Activated CD8-positive, alpha-beta memory T cell treated with anti-CD3 and anti-CD28 coated beads for 24 hours (primary cell): ENCODE measurements around the gene PROX1.

Source experiments
- DNase-seq: peaks from one replicate; pipeline ENCODE4 v3.0.0-alpha.2; 2020

The PROX1 gene

DNA sequence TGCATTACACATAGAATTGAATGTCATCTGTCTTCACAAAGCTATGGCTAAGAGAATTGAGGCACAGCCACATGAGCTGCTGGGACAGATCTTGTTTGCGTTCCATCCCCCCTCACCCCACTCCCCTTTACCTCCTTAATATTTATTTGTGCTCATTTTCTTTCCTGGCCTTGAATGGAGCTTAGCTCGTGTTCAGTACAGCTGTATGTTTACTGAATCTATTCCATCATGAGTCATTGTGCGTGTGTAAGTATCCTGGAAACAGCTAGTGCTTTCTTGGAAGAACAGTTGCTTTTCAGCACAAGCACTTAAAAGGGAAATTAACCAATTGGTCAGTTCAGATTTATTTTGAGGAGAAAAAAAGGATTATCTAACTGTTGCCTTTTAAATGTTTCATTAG is 14.7 kb downstream of the PROX1 start:
- no peak for DNase-seq

DNA sequence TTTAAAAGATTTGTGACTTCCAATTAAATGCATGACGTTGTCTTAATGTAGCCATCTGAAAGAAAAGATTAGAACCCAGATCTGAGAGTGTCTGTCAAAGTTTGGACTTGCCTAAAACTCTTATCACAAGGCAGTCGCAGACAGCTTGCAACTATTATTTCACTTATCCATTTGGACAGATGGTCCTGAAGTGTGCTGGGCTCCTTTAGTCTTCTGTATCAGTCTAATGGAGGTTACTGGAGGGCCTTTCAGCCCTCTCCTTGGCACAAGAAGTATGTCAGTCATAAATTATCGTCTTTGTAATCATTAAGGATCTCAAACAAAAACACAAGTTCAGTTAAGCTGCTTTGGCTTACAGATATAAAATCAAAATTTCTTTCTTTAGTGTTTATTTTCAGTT is 15.5 kb downstream of the PROX1 start:
- DNase-seq: no peak

DNA sequence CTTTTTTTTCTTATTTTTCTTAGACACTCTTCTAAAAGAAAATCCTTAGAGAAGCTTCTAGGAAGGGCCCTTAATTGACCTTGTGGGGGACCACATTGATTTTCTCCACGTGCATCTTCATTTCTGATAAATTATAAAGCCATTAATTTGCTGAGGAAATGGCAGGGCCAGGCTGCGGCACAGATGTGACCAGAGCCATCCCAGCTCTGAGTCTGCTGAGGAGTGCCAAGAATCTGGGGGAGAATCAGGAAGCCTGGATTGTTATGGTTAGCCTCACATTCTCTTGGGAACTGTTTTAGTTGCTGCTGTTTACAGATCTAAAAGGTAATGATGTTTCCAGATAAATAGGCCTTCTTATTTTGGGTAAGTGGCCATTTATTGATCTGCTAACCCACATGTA is 16.2 kb downstream of the PROX1 start:
- no peak for DNase-seq

DNA sequence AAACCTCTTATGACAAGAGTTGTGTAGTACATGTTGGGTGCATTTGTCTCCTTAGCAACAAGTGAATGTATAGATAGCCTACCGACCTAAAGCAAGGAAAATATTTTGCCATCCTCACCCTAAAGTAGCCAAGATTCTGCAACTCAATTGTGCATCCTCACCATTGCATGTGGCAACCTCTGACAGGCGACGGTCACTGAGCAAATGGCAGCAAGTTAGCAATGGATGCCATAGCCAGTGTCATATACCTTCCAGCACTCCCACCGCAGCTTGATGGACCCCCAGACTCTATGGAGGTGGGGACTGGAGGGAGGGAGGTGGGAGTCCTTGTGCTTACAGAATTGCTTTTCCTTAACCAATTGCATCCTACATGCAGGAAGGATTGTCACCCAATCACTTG is 17.0 kb downstream of the PROX1 start:
- DNase-seq: no peak

DNA sequence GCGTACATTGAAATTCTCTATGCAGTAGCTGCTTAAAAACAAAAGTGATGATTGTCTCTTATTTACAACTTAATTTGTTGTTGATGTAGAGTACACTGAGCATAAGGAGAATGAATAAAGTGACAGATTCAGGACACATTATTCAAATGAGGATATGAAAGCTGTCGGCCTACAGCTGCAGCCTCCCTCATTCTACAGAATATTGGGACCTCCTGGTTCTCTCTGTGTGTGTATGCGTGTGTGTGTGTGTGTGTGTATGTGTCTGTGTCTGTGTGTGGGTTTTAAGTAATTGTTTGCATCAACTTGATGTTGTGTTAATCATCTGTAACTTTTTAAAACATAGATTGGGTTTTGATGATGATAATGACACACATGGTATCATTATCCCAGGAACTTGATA is 17.9 kb downstream of the PROX1 start:
- DNase-seq: no peak

DNA sequence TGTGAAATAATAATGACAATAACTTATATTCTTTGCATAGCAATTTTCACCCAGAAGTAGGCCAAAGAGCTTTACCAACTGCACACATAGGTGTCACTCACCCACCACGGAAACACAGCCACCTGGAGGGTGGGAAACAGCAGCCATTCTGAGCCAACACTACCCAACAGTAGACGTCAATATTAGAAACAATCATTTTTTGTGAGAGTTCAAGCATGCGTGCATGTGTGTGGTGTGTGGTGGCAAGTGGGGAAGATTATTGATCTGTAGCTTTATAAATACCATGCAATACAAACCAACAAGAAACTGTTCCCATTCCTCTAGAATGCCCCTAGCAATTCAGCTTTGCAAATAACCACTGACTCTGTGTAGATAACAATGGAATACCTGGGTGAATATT is 19.1 kb downstream of the PROX1 start:
- DNase-seq: no peak

DNA sequence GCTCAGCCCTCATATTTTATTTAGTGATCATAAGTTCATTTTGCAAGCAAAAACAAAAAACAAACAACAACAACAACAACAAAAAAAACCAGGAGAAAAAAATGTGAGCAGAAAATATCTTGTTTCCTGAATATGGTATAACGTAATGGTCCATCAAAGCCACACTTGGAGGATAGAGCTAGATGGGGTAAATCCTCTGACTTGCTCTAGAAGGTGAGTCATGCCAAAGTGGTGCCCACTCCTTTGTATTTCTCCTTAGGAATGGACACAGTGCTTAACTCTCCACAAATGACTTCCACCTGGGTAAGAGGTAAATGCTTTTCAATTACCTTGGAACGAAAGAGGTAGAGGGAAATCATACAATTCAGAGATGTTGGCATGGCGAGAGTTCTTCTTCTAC is 20.6 kb downstream of the PROX1 start:
- no peak for DNase-seq

DNA sequence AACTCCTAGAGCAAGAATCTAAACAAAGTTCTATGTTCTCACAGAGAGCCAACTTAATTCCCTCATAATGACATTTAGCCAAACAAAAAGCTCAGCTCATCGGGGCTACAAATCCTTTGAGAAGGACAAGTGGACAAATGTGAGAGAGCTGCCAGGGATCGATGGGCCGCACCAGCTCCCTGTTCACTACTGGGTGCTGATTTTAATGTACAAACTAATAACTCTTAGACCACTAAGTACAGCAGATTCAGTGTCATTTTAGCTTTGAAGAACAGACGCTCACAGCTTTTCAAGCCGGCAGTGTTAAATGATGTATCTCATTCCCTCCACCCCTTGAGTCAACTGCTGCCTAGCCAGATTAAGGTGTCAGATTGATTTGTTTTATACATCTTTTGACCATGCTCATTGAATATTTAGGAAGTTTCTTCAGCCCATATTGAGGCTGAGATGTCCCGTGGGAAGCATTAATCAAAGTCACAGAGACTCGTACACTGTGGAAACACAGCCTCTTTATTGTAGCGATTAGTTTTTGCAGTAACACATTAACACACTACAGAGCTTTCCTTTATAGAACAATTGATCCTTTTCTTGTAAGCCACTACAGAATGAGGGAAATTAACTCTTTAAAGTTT is 21.1 kb downstream of the PROX1 start:
- no peak for DNase-seq

DNA sequence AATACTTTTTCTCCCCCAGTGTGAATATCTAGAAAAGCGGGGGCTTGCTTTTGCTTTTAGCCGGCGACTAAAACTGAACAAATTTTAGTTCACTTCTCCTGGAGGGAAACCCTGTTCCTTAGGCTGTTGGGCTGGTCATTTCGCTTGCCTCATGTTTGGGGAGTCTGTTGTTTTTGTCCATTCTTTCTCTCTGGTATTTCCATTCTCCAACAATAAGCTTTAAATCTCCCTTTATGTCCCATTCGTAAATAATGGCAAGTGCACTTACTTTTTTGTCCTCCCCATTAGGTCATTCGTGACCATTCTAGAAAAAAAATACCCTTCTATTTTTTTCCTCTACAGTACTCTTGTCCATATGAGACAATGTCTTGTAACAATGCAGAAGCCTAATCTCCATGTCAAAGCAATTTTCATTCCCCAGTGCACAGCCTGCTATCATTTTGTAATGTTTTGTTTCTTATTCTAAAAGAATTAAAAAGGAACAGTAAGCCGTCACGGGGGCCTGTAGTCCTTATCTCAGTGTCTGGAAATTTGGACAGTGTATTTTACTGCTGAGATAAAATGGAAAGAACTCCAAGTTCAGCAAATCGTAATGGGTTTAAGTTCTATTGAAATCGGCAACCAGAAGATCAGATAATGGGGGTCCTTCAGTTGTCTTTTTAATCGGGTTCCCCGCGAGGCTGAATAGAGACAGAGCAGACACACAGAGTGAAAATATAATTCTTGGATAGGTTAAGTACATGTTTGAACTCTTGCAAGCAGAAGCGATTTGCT is 21.8 kb downstream of the PROX1 start:
- no peak for DNase-seq

DNA sequence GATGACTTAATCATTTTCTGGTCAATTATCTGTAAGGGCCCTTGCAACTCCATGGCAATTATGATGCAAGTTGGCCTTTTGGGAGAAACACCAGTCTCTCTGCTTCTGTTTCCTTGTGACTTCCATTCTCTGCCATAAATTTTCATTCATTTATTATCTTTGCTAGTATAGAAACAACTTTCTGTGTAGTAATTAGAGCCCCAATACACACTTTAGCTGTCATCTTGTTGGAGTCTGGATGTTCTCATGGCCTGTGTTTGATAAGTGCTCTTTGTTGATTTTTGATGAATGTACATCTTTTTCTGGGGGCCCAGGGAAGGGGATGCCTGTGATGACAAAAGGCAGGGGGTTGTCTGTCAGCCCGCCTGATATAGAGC is 22.4 kb downstream of the PROX1 start:
- no peak for DNase-seq

DNA sequence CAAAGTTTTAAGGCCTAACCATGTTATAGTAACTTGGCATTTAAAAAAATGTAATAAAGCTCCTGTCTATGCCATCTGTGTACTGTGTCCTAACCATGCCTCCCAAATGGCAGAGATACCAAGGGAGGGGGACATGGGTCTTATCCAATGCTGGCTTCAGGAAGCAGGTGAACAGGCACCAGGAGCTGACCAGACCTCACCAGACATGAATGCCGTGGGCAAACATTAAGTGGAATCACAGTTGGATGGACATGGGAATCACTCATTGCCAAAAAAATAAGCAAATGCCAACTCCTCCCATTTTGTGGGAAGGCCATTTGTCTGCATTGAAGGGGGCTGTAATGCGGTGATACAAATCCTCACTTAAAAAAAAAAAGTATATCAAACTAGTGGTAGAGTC is 22.9 kb downstream of the PROX1 start:
- DNase-seq: no peak

DNA sequence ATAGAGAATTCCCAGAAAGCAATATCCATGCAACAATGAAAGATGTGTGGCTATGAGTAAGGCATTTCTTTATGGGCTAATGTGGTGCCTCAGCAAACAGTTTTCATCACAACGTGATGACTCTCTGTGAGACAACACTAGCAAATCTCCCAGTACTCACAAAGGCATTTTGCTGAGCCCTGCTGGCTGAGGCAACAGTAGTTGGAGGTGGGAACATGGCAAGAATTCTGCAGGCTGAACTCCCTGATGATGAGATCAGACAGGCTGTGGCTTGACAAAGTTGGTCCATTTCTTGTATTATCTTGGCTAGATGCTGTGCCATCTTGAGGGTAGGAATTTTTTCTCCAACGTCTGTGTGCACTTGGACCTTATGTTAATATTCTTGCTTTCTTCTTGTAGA is 24.6 kb downstream of the PROX1 start:
- DNase-seq: no peak

DNA sequence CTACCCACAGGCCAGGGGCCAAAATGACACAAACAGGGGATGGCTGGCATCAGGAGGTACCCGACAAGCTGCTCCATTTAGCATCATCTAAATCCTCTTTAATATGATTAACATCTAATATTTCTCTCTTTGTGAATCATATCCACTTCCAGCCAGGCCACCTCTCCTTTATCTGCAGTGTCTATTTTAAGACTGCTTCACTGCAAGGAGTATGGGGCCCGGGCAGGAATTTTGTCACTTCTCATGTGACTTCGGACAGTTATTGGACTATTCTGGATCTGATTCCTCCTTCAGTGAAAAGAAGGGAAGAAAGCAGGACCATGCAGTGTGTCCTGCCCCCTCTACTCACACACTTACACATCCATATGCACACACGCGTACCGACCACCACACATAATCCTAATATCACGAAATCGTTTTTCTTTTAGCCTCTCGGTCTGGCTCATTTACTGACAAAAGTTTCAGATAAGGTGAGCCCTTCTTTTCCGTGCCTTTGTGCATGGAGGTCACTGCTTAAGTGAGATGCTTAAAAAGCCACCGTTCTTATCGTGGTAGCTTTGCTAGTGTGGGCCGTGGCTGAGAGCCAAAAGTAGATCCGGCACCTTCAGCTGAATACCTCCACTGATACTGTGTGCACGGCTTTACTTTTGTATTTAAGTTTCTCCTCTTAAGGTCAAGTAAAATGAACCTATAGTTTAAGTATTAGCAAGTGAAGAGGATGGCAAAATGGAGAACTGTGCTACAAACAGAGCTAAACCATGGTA is 26.0 kb downstream of the PROX1 start:
- no peak for DNase-seq

DNA sequence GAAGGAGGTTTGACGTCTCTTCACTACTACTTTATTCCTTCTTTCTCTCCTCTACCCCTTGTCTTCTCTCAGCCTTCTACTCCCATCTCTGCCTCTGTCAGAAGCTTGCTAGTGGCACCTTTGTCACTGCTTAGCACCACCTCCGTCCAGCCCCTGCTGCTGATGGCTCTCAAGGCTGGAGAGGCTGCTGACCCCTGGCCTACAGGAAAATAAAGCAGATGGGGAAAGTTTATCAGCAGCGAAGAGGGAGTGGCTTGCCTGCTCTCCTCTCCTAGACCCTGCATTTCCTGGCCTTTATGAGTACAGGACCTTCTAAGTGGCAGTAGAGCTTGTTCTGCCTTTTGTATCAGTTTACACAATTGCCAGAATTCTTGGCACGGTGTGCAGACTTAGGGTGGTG is 27.0 kb downstream of the PROX1 start:
- no peak for DNase-seq

DNA sequence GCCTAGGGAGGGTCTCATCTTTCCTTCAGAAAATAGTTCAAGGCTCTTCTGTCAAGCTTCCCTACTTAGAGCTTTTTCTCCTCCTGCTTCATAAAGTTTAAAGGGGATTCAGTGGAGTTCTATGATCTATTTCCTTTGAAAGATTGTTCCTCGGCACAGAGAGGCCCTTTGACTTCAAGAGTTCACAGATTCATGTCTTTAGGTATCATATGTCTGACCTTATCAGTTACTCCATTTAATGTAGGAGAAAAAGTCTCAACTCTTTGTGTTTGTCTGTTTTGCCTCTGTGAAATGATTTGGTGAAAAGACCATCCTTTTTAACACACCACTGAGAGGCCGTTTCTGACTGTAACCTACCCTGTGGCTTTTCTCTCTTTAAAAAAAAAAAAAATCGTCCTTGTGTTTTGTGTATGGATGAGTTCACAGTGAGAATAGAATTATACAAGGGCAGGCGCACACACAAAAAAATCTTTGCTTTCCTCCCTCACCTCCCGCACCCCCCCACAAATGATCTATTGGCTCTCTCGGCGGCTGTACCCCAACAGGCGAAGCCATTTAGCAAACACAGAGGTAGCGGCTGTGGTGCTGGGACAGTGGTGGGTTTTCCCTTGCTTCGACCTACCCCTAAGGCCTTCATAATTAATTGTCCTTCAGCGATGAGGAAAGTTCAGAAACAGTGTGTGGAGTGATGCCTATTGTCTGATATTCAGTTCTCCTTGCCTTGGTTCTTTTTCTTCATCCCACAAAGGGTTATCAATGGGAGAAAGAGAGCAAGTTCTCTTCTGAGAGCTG is 29.6 kb downstream of the PROX1 start:
- no peak for DNase-seq

DNA sequence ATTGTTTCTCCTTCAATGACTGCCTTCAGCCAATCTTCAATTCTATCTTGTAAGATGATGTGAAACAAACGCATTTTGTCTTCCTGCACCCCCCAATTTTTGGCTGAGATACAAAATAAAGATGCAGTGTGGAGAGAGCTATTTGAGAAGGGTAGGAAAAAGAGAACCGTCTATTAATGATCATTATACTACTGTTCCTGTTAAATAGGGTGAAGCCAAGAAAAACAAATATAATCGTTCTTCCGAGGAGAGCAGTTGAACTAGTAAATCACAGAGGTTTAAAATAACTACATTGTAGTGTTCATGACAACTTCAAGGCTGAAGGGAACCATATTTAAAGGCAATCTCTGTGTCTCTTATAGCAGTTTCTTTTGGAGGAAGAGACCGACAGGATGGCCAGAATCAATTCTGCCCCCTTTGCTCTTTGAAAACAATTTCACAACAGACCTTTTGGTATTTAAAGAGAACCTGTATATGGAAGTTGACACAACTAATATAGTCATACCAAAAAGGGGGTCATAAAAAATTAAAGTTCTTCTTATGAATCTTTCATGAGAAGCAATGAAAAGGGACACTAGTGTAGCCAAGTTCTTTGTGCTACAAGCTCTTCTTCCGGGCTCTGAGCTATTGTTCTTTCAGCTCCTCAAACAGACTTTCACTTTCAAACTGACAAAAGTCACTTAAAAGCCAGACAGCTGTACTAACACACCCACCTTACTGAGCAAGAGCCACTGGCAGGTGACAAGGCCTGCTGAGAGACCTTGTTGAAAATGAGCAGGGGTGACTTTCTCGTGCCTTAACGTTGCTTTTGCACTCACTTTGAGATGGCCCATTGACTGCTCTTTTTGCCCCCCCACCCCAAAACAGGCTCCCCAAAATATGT is 30.9 kb downstream of the PROX1 start:
- no peak for DNase-seq

DNA sequence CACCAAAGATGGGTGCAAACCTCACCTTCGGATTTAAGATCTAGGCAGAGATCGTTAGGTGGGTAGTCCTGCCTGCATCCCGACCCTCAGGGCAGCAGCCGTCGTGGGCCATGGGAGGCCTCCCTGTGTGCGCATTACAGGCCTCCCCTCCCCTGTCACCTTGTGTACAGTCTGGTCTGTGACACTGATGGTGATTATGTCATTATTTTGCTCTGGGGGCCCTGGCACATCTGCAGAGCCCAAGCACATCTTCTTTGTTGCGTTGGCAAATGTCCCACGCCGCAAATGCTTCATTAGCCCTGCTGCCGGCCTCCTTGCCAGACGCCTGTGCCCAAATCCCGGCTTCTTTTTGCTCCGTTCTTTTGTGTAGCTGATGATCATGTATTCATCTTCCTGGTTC is 31.7 kb downstream of the PROX1 start:
- no peak for DNase-seq

DNA sequence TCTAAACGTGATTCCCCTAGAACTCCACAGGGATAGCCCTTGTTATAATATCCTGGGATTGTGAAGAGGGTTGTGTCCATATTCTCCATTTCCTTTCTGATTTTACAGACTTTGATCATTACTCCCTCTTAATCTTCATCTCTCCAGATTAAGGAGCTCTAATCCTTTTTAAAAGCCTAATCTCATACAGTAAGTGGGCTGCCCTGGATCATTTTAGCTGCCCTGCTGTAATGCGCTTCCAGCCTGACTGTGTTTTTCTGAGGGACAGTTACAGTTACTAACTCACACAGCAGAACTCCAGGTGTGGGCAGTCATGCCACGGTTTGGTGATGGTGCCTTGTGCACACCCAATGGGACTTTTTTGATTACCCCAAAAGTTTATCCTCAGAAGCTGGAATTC is 33.5 kb downstream of the PROX1 start:
- DNase-seq: no peak

DNA sequence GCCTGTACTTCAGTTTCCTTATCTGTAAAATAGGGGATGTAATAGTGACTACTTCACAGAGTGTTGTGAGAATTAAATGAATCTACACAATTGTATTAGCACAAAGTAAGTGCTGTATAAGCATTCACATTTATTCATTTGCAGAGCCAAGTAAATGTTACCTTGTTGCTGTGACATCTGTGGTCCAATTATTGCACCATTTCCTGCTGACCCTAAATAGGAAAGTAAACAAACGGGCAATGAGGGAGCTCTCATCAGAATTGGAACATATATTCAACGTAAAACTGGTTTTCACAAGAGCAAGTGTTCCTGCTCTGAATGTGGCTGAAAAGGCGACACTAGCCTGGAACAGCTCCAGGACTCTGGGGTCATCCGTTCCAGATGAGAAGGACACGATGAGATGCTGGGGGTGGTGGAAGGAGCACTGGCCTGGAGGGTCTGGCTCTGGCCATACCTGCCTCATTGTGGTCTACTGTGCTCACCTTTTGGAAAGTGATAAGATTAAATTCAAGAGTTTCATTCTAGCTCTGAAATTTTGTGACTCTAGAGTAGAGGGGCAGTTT is 34.5 kb downstream of the PROX1 start:
- DNase-seq: no peak

DNA sequence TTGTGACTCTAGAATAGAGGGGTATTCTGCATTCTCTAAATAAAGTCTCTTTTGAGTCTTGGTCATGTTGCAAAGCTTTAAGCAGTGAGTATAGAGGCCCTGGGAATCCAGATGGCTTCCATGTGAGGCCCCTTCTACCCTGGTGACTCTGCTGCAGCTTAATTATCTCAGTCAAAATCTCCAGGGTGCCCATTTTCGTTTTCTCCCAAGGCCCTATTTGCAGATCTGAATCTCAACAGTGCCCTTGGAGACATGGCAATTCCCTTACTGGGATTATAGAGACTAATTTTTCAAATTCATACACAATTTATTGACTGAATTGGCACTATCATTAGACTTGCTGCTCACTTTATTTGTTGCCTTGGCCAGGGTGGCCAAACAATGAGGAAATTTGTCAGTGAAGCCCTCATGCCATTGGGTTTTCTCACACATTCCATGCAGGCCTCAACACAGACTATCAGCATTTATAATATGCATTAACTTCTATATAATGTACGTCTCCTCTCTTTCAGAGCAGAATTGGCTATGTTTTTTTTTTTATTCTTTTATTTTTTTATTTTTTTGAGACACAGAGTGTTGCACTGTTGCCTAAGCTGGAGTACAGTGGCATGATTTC is 35.1 kb downstream of the PROX1 start:
- DNase-seq: no peak

DNA sequence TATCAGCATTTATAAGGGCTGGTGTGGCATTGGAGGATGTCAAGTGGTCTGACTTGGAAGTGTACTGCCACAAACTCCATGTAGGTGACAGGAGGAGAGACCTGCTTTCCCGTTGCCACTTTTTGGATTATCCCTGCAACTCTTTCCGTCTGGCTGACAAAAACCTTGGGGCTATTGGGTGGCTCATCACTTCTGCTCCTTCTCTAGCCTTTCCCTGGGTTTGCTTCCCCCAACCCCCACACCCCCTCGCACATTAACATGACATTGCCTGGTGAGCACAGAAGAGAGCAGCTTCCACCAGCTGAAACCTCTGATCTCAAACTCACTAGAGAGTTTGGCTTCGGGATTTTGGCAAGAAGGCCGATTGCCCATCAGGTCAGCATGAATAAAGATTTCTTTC is 39.2 kb downstream of the PROX1 start:
- no peak for DNase-seq

DNA sequence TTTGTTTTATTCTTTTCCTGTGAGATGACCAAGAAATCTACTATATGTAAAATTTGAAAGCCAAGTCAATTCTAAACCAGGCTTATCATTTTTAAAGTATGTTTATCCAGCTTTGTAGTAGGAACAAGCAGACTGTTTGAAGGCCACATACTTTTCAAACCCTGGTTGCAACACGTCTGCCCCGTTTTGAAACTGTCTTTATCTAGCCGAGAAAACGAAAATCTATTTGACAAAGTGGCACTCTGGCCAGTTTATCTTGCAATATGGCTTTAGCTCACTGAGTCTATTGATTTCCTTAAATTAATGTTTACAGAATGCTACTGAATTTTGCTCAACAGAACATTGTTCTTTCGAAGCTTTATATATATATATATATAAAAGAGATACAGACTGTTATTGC is 39.7 kb downstream of the PROX1 start:
- no peak for DNase-seq
